ENCODE data around the gene ZNF428.

- TF ChIP-seq RAD21 (IDR thresholded peaks at IDR 0.05; ENCODE audit: low read depth) = no peak
- no peak for TF ChIP-seq EZH2 (IDR thresholded peaks at IDR 0.05)
- TF ChIP-seq REST (IDR thresholded peaks at IDR 0.05; ENCODE audit: low read depth) = no peak
Observed at GRCh38 chr19:43597876-43598275, 21.6 kb downstream of the ZNF428 start.

All from HCT116 (cell line).